GM18520 (cell line): ENCODE data around the gene ADAM29.
"Not testable (repeated sequence)": the region's sequence is repeated elsewhere in the genome, so short reads cannot be mapped to it uniquely, and the experiment has no call there.

Experiments
- ATAC-seq: cut with Tn5 transposase; IDR thresholded peaks from one replicate; pipeline ENCODE4 v1.9.1; 2021; ENCODE audit not compliant: unreplicated experiment

ADAM29 gene

GRCh38 chr4:174918058-174918457 lies at the start of gene ADAM29:
TSS of gene ADAM29 (plus strand) at chr4:174918358. CDS start at chr4:174975526, 57,168 bp downstream.
- ATAC-seq = no peak

DNA sequence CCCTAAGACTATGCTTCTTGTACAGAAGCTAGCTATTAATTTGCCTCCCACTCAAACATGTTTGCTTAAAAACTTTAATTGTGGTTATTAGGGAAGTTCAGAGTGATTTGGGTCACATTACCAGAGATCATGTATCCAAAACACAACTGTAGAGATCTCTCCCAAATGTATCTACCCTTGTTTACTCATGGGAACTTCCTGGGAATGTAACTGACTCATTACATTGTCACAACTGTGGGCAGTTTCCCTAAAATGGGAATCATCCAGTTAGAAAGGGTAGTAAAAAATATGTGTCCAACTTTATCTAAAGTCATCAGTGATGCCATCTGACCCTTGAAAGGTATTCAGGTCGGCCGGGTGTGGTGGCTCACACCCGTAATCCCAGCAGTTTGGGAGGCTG lies 48.8 kb upstream of the ADAM29 start:
- ATAC-seq = no peak

DNA sequence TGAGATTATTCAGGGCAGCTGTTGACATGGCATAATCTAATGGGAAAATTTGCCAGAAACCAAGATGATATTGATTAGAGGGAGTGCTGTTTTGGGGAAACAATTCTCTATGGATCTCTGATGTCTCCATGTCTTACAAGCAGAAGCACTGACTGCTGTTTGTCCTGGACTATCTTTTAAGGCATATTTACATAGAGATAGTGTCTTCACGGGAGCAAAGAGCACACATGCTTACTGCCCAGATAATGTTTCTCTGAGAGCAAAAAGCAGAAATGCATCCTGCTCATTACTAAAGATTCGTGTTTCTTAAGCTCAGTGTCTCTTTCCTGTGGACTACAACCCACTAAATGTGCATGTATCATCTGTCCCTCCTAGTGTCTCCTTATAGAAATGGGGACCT lies 47.8 kb upstream of the ADAM29 start:
- no peak for ATAC-seq

DNA sequence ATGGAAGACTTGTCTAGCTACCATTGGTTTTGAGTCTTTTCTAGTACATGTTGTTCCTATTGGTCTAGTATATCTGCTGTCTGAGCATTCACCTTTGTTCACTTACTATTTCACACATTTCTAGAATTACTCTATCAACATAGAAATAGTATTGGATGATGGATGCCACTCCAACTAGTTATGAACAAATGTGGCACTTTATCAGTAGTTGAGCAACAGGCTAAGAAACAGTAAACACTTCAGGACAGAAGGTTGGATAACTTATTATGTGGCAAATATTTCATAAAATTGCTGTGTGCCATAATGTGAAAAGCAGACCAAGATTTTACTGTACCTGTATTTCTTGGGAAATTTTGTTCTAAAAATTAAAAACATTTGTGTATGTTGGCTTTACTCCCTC lies 46.8 kb upstream of the ADAM29 start:
- no peak for ATAC-seq

DNA sequence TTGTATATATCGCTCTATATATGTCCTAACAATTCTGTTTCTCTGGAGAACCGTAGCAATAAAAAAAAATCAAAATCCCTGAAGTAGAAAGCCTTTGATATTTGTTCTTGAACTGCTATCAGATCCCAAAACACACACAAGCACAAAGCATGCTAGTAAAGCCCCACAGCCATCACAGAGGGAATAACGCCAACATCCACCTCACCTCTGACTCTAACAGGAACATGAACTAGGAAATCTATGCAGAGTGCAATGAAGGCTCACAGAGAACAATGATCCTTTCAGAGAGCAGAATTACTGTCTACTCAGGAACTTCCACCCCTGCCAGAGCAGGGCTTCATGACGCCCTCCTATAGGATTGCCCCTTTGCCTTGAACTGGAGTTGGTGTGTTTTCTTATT lies 45.0 kb upstream of the ADAM29 start:
- ATAC-seq = not testable (repeated sequence)

DNA sequence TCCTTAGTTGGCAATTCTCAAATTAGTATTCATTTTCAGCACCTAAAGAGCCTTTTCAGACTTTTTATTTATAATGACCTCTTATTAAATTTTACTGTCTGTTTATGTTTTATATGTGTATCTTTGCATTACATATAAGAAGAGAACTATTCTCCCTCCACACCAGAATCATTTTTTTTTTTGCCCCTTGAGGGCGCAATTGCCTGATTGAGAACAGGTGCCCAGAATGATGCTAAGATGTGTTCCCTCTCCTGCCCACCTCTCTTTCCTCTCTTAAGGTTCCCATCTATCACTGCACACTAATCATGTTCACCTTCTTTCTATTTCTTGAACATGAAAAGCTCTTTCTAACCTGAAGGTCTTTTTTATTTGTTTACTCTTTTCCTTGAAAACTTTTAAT lies 44.2 kb upstream of the ADAM29 start:
- peak; percentile 47 for ATAC-seq

- no peak for ATAC-seq
Measured at GRCh38 chr4:174874898-174875297, 43.3 kb upstream of the ADAM29 start.

GRCh38 chr4:174880001-174880400 lies 38.2 kb upstream of the ADAM29 start:
- ATAC-seq = no peak

DNA sequence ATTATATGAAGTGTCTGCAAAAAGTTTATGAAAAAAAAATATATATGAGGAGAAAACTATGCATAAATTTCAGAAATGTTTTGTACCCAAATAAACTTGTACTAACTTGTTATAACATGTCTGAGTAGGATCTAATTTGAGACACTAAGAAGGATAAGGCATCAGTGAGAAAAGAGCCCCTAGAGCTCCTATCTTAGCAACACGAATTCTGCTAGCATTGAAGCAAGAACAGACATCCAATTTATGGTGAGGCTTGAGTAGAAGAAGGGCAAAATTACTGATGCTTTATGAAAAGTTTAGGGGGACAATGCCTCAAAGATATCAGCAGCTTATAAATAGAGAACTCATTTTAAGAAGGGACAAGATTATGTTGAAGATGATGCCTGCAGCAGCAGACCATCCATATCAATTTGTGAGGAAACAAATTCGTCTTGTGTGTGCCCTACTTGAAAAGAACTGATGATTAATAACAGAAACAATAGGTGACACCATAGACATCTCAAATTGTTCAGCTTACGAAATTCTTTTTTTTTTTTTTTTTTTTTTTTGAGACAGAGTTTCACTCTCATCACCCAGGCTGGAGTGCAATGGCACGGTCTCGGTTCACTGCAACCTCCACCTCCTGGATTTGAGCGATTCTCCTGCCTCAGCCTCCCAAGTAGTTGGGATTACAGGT lies 35.7 kb upstream of the ADAM29 start:
- peak; percentile 71 for ATAC-seq

- no peak for ATAC-seq
Measured at GRCh38 chr4:174907508-174907907, 10.7 kb upstream of the ADAM29 start.

DNA sequence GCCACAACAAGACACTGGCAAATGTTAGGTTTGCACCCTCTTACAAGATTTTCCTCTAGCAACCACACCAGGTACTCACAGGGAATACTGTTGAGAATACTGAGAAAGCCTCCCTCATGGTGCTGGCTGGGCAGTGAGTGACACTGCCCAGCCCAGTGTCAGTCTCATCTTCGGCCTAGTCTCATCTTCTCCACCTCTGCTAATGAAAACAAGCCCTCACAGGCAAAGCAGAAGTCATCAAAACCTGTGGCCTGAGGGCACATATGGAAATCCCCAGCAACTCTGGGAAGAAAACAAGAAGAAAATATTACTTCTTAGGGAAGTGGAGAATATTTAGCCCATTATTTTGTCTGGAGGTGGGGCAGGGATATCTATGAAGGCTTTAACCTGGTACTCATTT lies 7.9 kb upstream of the ADAM29 start:
- no peak for ATAC-seq

- no peak for ATAC-seq
Measured at GRCh38 chr4:174912919-174913543, 5.1 kb upstream of the ADAM29 start.

GRCh38 chr4:174919886-174920423 lies 1.8 kb downstream of the ADAM29 start:
- ATAC-seq = no peak

- ATAC-seq = no peak
Measured at GRCh38 chr4:174926958-174927357, 8.8 kb downstream of the ADAM29 start.

GRCh38 chr4:174928174-174928573 lies 10.0 kb downstream of the ADAM29 start:
- ATAC-seq = peak; percentile 54

DNA sequence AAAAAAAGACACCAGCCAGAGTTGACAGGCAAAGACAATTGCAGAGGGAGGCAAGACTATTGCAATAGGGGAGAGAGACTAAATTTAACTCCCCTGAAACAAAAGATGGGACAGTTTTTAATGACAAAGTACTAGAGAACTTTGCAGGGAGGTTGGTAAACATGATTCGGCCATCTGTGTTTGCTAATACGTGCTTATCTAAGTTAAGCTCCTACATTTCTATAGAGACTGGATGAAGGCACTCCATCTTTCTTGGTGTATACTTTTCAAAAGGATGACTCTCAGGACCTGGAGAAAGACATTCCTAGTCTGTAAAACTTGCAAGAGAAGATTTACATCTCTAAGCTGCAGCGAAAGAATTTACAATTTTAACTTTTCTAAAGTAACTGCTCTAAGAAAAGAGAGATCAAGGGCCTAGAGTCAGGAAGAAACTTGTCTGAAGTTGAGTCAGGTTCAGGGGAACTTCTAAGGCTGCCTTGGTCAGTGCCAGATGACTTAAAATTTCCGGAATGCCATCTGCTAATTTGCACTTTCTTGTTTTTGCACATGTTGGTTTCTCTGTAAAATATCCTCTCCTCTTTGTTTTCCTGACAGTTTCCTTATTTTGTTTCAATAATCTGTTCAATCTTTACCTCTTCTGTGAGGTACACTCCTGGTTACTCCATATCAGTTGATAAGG lies 10.6 kb downstream of the ADAM29 start:
- ATAC-seq = no peak

- ATAC-seq = no peak
Measured at GRCh38 chr4:174929346-174929745, 11.2 kb downstream of the ADAM29 start.

- ATAC-seq = no peak
Measured at GRCh38 chr4:174930895-174931294, 12.7 kb downstream of the ADAM29 start.

DNA sequence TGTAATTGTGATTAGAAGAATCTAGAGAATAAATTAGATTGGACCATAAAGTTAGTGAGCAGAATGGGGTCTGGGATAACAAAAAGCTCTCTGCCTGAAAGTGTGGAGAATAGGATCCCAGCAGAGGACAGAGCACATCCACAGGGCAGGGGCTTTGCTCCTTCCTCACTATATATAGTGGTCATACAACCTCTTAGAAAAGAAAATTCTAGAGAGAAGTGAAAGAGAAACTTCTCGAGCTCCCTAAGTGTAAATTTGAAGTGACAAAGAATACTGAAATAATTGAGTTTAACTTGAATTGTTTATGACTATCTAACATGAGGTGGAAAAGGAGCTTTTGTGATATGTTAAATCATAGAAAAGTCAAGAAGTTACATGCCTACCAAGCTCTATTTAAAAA lies 14.9 kb downstream of the ADAM29 start:
- ATAC-seq = no peak

- ATAC-seq = no peak
Measured at GRCh38 chr4:174934360-174934759, 16.2 kb downstream of the ADAM29 start.

DNA sequence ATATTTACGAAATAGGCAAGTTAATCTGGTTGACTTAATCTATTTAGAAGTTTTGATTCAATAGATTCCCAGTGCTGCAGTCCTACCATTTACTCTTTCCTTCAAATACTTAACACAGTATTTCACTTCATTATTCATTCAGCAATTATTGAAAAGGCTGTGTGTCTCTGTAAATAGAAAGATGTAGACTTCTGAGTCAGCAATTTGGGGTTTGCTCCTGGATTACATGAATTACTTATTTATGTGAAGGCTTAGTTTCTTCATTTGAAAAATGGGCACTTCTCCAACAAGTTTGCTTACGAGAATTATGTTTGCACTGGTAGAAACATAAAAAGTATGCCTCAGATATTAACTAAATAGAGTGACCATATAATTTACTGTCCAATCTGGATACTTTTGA lies 17.4 kb downstream of the ADAM29 start:
- no peak for ATAC-seq

GRCh38 chr4:174940002-174940401 lies 21.8 kb downstream of the ADAM29 start:
- ATAC-seq = peak; percentile 77
